ENCODE measurements around the gene PAX5.

Gene PAX5

GRCh38 chr9:36987409-36987808 is 46.7 kb downstream of the PAX5 start:
- DNase-seq (ENCODE audit: low read depth), result no peak

- no peak for DNase-seq (ENCODE audit: low read depth)
Observed at GRCh38 chr9:36986468-36987408, 47.3 kb downstream of the PAX5 start.

- DNase-seq (ENCODE audit: low read depth), result no peak
Observed at GRCh38 chr9:36985769-36986467, 48.1 kb downstream of the PAX5 start.

- no peak for DNase-seq (ENCODE audit: low read depth)
Observed at GRCh38 chr9:36985061-36985768, 48.9 kb downstream of the PAX5 start.

- no peak for DNase-seq (ENCODE audit: low read depth)
Observed at GRCh38 chr9:36980148-36980974, 53.7 kb downstream of the PAX5 start.

- DNase-seq (ENCODE audit: low read depth), result no peak
Observed at GRCh38 chr9:36976371-36977030, 57.6 kb downstream of the PAX5 start.

- DNase-seq (ENCODE audit: low read depth), result no peak
Observed at GRCh38 chr9:36974731-36975130, 59.3 kb downstream of the PAX5 start.

- no peak for DNase-seq (ENCODE audit: low read depth)
Observed at GRCh38 chr9:36971935-36972488, 62.1 kb downstream of the PAX5 start.

- DNase-seq (ENCODE audit: low read depth), result no peak
Observed at GRCh38 chr9:36970007-36970888, 63.8 kb downstream of the PAX5 start.

- no peak for DNase-seq (ENCODE audit: low read depth)
Observed at GRCh38 chr9:36969216-36969771, 64.8 kb downstream of the PAX5 start.

- DNase-seq (ENCODE audit: low read depth), result no peak
Observed at GRCh38 chr9:36968574-36969215, 65.4 kb downstream of the PAX5 start.

- no peak for DNase-seq (ENCODE audit: low read depth)
Observed at GRCh38 chr9:36967997-36968396, 66.1 kb downstream of the PAX5 start.

GRCh38 chr9:36966371-36967097 is 67.5 kb downstream of the PAX5 start:
- DNase-seq (ENCODE audit: low read depth), result no peak

GRCh38 chr9:36964791-36965190 is 69.3 kb downstream of the PAX5 start:
- DNase-seq (ENCODE audit: low read depth), result no peak

GRCh38 chr9:36963346-36963745 is 70.7 kb downstream of the PAX5 start:
- no peak for DNase-seq (ENCODE audit: low read depth)

GRCh38 chr9:36962691-36963090 is 71.4 kb downstream of the PAX5 start:
- DNase-seq (ENCODE audit: low read depth), result no peak

- no peak for DNase-seq (ENCODE audit: low read depth)
Observed at GRCh38 chr9:36961561-36962325, 72.3 kb downstream of the PAX5 start.

- no peak for DNase-seq (ENCODE audit: low read depth)
Observed at GRCh38 chr9:36961051-36961450, 73.0 kb downstream of the PAX5 start.
